ENCODE measurements around the gene NR5A2. TPM values are rescaled to one million over a fixed set of nuclear protein-coding genes. Genes with fewer than 3 reads are reported as not detected.

The NR5A2 gene
- total RNA-seq, 6 donors from 2014 or later: under 0.01 to 7.8 (median 2.1) TPM

DNA sequence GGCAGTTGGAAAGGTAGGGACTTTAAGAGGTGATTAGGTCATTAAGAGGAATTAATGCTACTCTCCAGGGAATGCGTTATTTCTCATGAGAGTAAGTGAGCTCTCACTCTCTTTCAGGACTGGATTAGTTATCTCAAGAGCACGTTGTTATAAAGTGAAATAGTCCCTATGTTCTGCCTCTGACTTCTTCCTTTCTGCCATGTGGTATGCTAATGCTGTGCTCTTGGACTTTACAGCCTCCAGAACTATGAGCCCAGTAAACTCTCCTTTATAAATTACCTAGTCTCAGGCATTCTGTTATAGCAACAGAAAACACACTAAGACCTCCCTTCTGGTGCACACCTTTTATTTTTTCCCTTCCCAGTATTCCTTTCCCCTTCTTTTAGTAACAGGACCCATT is 187.8 kb downstream of the NR5A2 start:
- no peak for DNase-seq
- no peak for ATAC-seq (ENCODE audit: low FRiP score in 2 of 2)
- H3K27me3 ChIP-seq: no peaks in the 10 kb centered on the region
- no peak overlapping the region for H3K4me3 ChIP-seq
- H3K9me3 ChIP-seq: no peaks in the 10 kb centered on the region
- H3K36me3 ChIP-seq: no peaks in the 10 kb centered on the region
- 88 to 94% methylated on average over 2 of the region's 2 CpGs for WGBS, 2 donors
- H3K4me1 ChIP-seq: no peaks in the 10 kb centered on the region
- no peak overlapping the region for H3K27ac ChIP-seq
- TF ChIP-seq, protein P1, sequence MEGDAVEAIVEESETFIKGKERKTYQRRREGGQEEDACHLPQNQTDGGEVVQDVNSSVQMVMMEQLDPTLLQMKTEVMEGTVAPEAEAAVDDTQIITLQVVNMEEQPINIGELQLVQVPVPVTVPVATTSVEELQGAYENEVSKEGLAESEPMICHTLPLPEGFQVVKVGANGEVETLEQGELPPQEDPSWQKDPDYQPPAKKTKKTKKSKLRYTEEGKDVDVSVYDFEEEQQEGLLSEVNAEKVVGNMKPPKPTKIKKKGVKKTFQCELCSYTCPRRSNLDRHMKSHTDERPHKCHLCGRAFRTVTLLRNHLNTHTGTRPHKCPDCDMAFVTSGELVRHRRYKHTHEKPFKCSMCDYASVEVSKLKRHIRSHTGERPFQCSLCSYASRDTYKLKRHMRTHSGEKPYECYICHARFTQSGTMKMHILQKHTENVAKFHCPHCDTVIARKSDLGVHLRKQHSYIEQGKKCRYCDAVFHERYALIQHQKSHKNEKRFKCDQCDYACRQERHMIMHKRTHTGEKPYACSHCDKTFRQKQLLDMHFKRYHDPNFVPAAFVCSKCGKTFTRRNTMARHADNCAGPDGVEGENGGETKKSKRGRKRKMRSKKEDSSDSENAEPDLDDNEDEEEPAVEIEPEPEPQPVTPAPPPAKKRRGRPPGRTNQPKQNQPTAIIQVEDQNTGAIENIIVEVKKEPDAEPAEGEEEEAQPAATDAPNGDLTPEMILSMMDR (IDR thresholded peaks at IDR 0.05): no peak
- TF ChIP-seq EP300 (IDR thresholded peaks at IDR 0.05) (no peak), POLR2AphosphoS5 (IDR thresholded peaks at IDR 0.05) (no peak), POLR2A (IDR thresholded peaks at IDR 0.05) (no peak)

DNA sequence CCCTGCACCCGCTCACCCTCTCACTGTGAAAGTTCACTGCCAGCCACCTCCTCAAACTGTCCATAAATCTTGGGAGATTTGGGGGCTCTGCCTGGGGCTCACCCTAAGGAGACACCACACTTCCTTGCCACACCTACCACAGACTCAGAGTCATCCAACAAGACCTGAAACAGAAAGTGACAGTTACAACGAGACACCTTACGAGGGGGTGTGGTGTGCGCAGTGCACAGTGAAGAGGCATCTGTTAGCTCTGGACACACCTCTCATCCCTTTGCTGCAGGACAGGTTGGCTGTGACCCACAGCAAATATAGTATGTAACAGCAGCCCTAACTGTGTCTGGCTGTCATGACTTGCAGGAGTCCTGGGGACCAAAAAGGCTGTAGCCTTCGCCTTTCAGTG is 190.2 kb downstream of the NR5A2 start:
- Histone ChIP-seq H3K27ac (no peak overlapping the region), H3K4me1 (no peaks in the 10 kb centered on the region), H3K36me3 (no peaks in the 10 kb centered on the region), H3K27me3 (no peaks in the 10 kb centered on the region), H3K9me3 (no peaks in the 10 kb centered on the region), H3K4me3 (no peak overlapping the region)
- DNase-seq (no peak), ATAC-seq (ENCODE audit: low FRiP score in 2 of 2) (peak in 1 of 2 donors; percentile 49)
- 87 to 89% methylated on average over 4 to 5 of the region's 5 CpGs for WGBS, 2 donors
- TF ChIP-seq, protein P1 (IDR thresholded peaks at IDR 0.05): no peak
- TF ChIP-seq POLR2A (IDR thresholded peaks at IDR 0.05) (no peak), EP300 (IDR thresholded peaks at IDR 0.05) (no peak), POLR2AphosphoS5 (IDR thresholded peaks at IDR 0.05) (no peak)

DNA sequence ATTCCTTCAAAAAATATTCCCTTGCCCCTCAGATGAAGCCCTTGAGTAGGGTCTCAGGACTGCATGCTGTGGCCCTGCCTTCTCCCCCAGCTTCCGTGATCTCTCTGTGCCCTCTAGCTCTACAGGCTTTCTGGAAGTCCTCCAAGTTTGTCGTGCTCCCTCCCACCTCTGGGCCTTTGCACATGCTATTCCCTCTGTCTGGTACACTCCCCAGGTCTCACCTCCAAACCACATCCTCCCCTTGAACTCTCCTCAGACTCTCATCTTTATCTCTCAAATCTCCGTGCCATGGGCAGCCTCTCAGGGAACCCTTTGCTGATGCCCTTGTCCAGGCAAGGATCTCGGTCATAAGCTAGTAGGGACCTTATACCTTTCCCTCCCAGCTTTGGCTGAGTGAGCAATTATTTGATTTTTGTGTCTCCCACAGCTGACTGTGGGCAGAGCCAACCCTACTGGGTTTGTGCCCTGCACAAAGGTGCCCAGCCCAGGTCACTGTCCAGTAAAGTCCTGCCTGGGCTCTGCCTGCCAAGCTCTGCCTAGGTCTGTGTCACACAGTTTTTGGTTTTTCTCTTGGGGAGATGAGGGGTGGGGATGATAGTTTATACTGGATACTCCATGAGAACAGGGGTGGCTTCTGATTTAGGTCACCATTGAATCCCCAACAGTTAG is 194.2 kb downstream of the NR5A2 start:
- no peak for DNase-seq
- no peak for TF ChIP-seq POLR2A (IDR thresholded peaks at IDR 0.05)
- TF ChIP-seq POLR2AphosphoS5 (IDR thresholded peaks at IDR 0.05): no peak
- no peak for TF ChIP-seq EP300 (IDR thresholded peaks at IDR 0.05)
- TF ChIP-seq, protein P1 (IDR thresholded peaks at IDR 0.05): no peak
- Histone ChIP-seq H3K36me3 (no peaks in the 10 kb centered on the region), H3K4me1 (peaks cover 0 to 7% (median 4%) of the 10 kb centered on the region in 4 donors), H3K27ac (no peak overlapping the region), H3K27me3 (no peaks in the 10 kb centered on the region), H3K9me3 (no peaks in the 10 kb centered on the region), H3K4me3 (no peak overlapping the region)
- 83 to 96% methylated on average over 4 of the region's 4 CpGs for WGBS, 2 donors
- no peak for ATAC-seq (ENCODE audit: low FRiP score in 2 of 2)

DNA sequence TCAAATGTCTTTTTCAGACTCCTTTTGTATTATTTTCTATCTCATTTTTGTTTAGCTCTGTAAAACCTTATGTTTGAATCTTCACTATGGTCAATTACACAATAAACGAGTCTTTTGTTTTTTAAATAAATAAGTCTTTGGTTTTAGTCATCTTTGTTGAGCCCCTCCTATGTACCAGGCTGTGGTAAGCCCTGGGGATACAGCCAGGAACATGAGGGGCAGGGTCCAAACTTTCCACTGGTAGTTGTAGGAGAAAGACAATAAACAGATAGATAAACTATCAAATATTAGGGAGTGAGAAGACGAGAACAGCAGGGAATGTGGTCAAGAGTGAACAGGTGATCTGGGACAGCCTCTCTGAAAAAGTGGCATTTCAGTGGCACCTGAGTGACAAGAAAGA is 195.7 kb downstream of the NR5A2 start:
- Histone ChIP-seq H3K4me3 (no peak overlapping the region), H3K27ac (no peak overlapping the region), H3K4me1 (peaks cover 0 to 10% (median 6%) of the 10 kb centered on the region in 4 donors), H3K36me3 (no peaks in the 10 kb centered on the region), H3K9me3 (no peaks in the 10 kb centered on the region), H3K27me3 (no peaks in the 10 kb centered on the region)
- TF ChIP-seq POLR2A (IDR thresholded peaks at IDR 0.05) (no peak), POLR2AphosphoS5 (IDR thresholded peaks at IDR 0.05) (no peak), EP300 (IDR thresholded peaks at IDR 0.05) (no peak)
- TF ChIP-seq, protein P1 (IDR thresholded peaks at IDR 0.05): no peak
- 89 to 93% methylated on average over 2 of the region's 2 CpGs for WGBS, 2 donors
- DNase-seq (no peak), ATAC-seq (ENCODE audit: low FRiP score in 2 of 2) (no peak)

DNA sequence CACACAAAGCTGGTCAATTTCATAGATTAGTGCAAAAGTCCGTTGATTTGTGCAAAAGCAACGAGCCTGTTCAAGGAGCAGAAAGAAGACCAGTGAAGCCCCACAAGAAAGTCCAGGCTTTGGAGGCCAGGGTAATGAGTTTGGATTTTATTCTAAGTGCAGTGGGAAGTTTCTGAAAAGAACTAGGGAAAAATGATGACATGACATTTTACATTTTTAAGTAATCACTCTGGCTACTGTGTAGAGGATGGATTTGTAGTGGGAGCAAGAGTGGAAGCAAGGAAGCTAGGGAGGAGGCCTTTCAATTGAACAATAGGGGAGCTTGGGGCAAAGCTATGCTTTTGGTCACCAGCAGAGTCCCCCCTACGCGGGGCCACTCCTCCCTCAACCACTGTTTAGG is 196.1 kb downstream of the NR5A2 start:
- no peaks in the 10 kb centered on the region for H3K36me3 ChIP-seq
- TF ChIP-seq, protein P1 (IDR thresholded peaks at IDR 0.05): no peak
- TF ChIP-seq POLR2AphosphoS5 (IDR thresholded peaks at IDR 0.05) (no peak), POLR2A (IDR thresholded peaks at IDR 0.05) (no peak), EP300 (IDR thresholded peaks at IDR 0.05) (no peak)
- 95 to 96% methylated on average over 4 of the region's 4 CpGs for WGBS, 2 donors
- no peaks in the 10 kb centered on the region for H3K27me3 ChIP-seq
- H3K4me1 ChIP-seq: peaks cover 0 to 10% (median 6%) of the 10 kb centered on the region in 4 donors
- no peak for DNase-seq
- no peak overlapping the region for H3K27ac ChIP-seq
- no peak overlapping the region for H3K4me3 ChIP-seq
- no peak for ATAC-seq (ENCODE audit: low FRiP score in 2 of 2)
- H3K9me3 ChIP-seq: no peaks in the 10 kb centered on the region
